Measurements from ENCODE around the gene KIAA0930. TPM values are rescaled to one million over a fixed set of nuclear protein-coding genes. Genes with fewer than 3 reads are reported as not detected.

The KIAA0930 gene
- polyA plus RNA-seq, 6 donors from 2014 or later = 2.8 to 5.7 (median 5.0) TPM

GRCh38 chr22:45154383-45154782 lies 86.3 kb downstream of the KIAA0930 start:
- DNase-seq (no peak), ATAC-seq (ENCODE audit: low read depth in 2 of 2) (no peak)
- no peaks in the 10 kb centered on the region for H3K9me3 Mint-ChIP-seq
- H3K27ac Mint-ChIP-seq = no peak overlapping the region
- H3K4me1 Mint-ChIP-seq = peaks cover 0 to 10% (median 6%) of the 10 kb centered on the region in 3 donors
- no peak overlapping the region for H3K4me3 Mint-ChIP-seq
- peaks cover 13 to 21% of the 10 kb centered on the region in 2 donors for H3K36me3 Mint-ChIP-seq
- no peaks in the 10 kb centered on the region for H3K27me3 Mint-ChIP-seq

GRCh38 chr22:45151503-45151902 lies 89.2 kb downstream of the KIAA0930 start:
- no peak overlapping the region for H3K4me3 Mint-ChIP-seq
- ATAC-seq (ENCODE audit: low read depth in 2 of 2) = no peak
- DNase-seq = no peak
- H3K36me3 Mint-ChIP-seq = peaks cover 5 to 21% of the 10 kb centered on the region in 2 donors
- H3K4me1 Mint-ChIP-seq = peaks cover 0 to 10% (median 6%) of the 10 kb centered on the region in 3 donors
- no peak overlapping the region for H3K27ac Mint-ChIP-seq
- H3K27me3 Mint-ChIP-seq = no peaks in the 10 kb centered on the region
- no peaks in the 10 kb centered on the region for H3K9me3 Mint-ChIP-seq

GRCh38 chr22:45150139-45150538 lies 90.6 kb downstream of the KIAA0930 start:
- Mint-ChIP-seq H3K4me1 (peaks cover 0 to 10% (median 6%) of the 10 kb centered on the region in 3 donors), H3K36me3 (peaks cover 5 to 21% of the 10 kb centered on the region in 2 donors), H3K27ac (no peak overlapping the region), H3K27me3 (no peaks in the 10 kb centered on the region), H3K4me3 (no peak overlapping the region), H3K9me3 (no peaks in the 10 kb centered on the region)
- DNase-seq = no peak
- ATAC-seq (ENCODE audit: low read depth in 2 of 2) = no peak

GRCh38 chr22:45149671-45150070 lies 91.0 kb downstream of the KIAA0930 start:
- peaks cover 0 to 10% (median 6%) of the 10 kb centered on the region in 3 donors for H3K4me1 Mint-ChIP-seq
- H3K36me3 Mint-ChIP-seq = peaks cover 5 to 21% of the 10 kb centered on the region in 2 donors
- no peaks in the 10 kb centered on the region for H3K9me3 Mint-ChIP-seq
- H3K27ac Mint-ChIP-seq = no peak overlapping the region
- no peaks in the 10 kb centered on the region for H3K27me3 Mint-ChIP-seq
- ATAC-seq (ENCODE audit: low read depth in 2 of 2) = no peak
- DNase-seq = no peak
- no peak overlapping the region for H3K4me3 Mint-ChIP-seq

DNA sequence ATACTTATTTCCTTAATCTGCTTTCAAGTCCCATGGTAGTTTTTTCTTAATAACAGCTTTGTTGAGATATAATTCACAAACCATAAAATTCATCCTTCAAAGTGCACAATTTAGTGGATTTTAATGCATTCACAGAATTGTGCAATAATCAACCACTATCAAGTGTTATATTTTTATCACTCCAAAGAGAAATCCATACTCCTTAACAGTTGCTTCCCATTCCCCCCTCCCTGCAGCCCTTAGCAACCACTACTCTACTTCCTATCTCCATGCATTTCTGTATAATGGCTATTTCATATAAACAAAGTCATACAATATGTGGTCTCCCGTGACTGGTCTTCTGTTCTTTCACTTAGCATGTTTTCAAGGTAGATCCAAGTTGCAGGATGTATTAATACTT lies 95.8 kb downstream of the KIAA0930 start:
- H3K9me3 Mint-ChIP-seq = peaks cover 0 to 10% (median 4%) of the 10 kb centered on the region in 7 donors
- no peak overlapping the region for H3K27ac Mint-ChIP-seq
- ATAC-seq (ENCODE audit: low read depth in 2 of 2) (no peak), DNase-seq (no peak)
- peaks cover under 1 to 15% of the 10 kb centered on the region in 2 donors for H3K36me3 Mint-ChIP-seq
- H3K4me1 Mint-ChIP-seq = no peaks in the 10 kb centered on the region
- H3K27me3 Mint-ChIP-seq = no peaks in the 10 kb centered on the region
- no peak overlapping the region for H3K4me3 Mint-ChIP-seq

- DNase-seq (no peak), ATAC-seq (ENCODE audit: low read depth in 2 of 2) (no peak)
- H3K4me1 Mint-ChIP-seq = no peaks in the 10 kb centered on the region
- peaks cover 4 to 7% of the 10 kb centered on the region in 2 donors for H3K36me3 Mint-ChIP-seq
- H3K4me3 Mint-ChIP-seq = no peak overlapping the region
- no peaks in the 10 kb centered on the region for H3K27me3 Mint-ChIP-seq
- peaks cover 0 to 10% (median 4%) of the 10 kb centered on the region in 7 donors for H3K9me3 Mint-ChIP-seq
- H3K27ac Mint-ChIP-seq = no peak overlapping the region
Measured at GRCh38 chr22:45142376-45142775, 98.3 kb downstream of the KIAA0930 start.

Other genes starting within 250 kb of the KIAA0930 start
- gene PHF21B, start 230.9 kb downstream of the KIAA0930 start, polyA plus RNA-seq (ENCODE audit: low read depth in 6 of 6) = not detected
- gene NUP50, start 77.0 kb downstream of the KIAA0930 start, polyA plus RNA-seq (ENCODE audit: low read depth in 6 of 6) = 10 to 100 TPM; 26.9 to 49.7 (median 39.1) TPM
- gene UPK3A, start 44.1 kb upstream of the KIAA0930 start, polyA plus RNA-seq (ENCODE audit: low read depth in 6 of 6) = under 1 TPM in 2 of 6 donors, not detected in 4; 0.55 to 0.57 TPM
- 10 to 100 TPM; 11.2 to 72.1 (median 37.0) TPM for gene FAM118A, start 69.0 kb upstream of the KIAA0930 start, polyA plus RNA-seq (ENCODE audit: low read depth in 6 of 6)
- gene SMC1B, start 172.7 kb upstream of the KIAA0930 start, polyA plus RNA-seq (ENCODE audit: low read depth in 6 of 6) = not detected
- under 1 TPM in 1 of 6 donors, not detected in 5; 0.20 TPM for gene RIBC2, start 172.8 kb upstream of the KIAA0930 start, polyA plus RNA-seq (ENCODE audit: low read depth in 6 of 6)

All from naive B cell (primary cell).